HUDEP-2 (cell line): ENCODE measurements around the gene ANKRD60.

ENCODE experiments used
- DNase-seq, 76 experiments: peaks; one replicate each; lab custom pipeline; 2025; ENCODE audit not compliant: unreplicated experiment in 76 of 76; lab: John Stamatoyannopoulos, UW

The ANKRD60 gene

DNA sequence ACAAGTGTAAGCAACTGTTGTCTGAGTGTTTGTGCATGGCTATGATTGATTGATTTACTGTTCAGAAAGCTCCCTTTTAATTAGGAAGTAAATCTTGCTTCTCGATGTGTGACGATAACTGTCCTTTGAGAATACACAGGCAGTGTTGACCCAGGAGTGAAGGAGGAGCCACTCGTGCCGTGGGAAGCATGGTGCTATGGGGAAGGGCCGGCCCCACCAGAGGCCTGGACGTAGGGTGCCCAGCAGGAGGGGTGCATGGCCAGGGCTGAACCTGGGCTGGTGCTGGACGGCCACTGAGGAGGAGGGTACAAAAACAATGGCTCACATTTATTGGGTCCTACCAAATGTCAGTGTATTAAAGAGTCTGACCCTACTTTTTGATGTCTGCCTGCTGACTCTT is 60.7 kb downstream of the ANKRD60 start:
- no peak for DNase-seq
